HG02588 (cell line): ENCODE data around the gene DRC1.
A peak's percentile ranks its signal among the peaks of the same experiment; 100 is the strongest.

Experiments
- ATAC-seq: cut with Tn5 transposase; IDR thresholded peaks from one replicate; pipeline ENCODE4 v1.9.1; 2021; ENCODE audit warnings: mild to moderate bottlenecking, moderate library complexity; ENCODE audit not compliant: unreplicated experiment

DRC1 gene

GRCh38 chr2:26489213-26489850 is 87.6 kb downstream of the DRC1 start:
- no peak for ATAC-seq

GRCh38 chr2:26491563-26492167 is 89.9 kb downstream of the DRC1 start:
- no peak for ATAC-seq

GRCh38 chr2:26492749-26493515 is 91.2 kb downstream of the DRC1 start:
- no peak for ATAC-seq

- no peak for ATAC-seq
Observed at GRCh38 chr2:26493566-26493965, 91.8 kb downstream of the DRC1 start.

GRCh38 chr2:26494199-26494598 is 92.5 kb downstream of the DRC1 start:
- ATAC-seq = no peak

GRCh38 chr2:26494891-26495290 is 93.2 kb downstream of the DRC1 start:
- ATAC-seq = no peak

GRCh38 chr2:26495705-26496297 is 94.1 kb downstream of the DRC1 start:
- ATAC-seq = no peak

- no peak for ATAC-seq
Observed at GRCh38 chr2:26500406-26500805, 98.7 kb downstream of the DRC1 start.

GRCh38 chr2:26503231-26503880 is 101.6 kb downstream of the DRC1 start:
- ATAC-seq = peak; percentile 79

GRCh38 chr2:26504002-26504401 is 102.3 kb downstream of the DRC1 start:
- no peak for ATAC-seq

GRCh38 chr2:26506279-26506678 is 104.6 kb downstream of the DRC1 start:
- ATAC-seq = no peak
